HL-60 (cell line): ENCODE data around the gene C16orf95.

Experiments used
- DNase-seq, 2 experiments: peaks; one replicate each; pipeline ENCODE4 v3.0.0-alpha.2; 2010 to 2020; ENCODE audit warnings: low read depth in 1 of 2, low spot score in 1 of 2
- H3K27ac ChIP-seq: fragments of 250-450 bp; sonication (Bioruptor Pico); replicated peaks from 2 replicates; pipeline ENCODE4 v1.5.1; 2020; ENCODE audit warnings: mild to moderate bottlenecking, moderate library complexity
- H3K27me3 ChIP-seq: fragments of 250-450 bp; sonication (Bioruptor Pico); 2 replicates; pipeline ENCODE4 v1.5.1; 2021; ENCODE audit warnings: mild to moderate bottlenecking, moderate library complexity; ENCODE audit not compliant: insufficient read depth, poor library complexity, severe bottlenecking
- H3K4me3 ChIP-seq: replicated peaks from 2 replicates; pipeline ENCODE4 v1.5.1; 2011; ENCODE audit warnings: mild to moderate bottlenecking, control low read depth, low read length; ENCODE audit not compliant: insufficient read depth
- CTCF ChIP-seq: IDR thresholded peaks from one replicate; pipeline ENCODE4 v1.5.1; 2011; ENCODE audit warnings: low read length, control low read depth, inconsistent platforms; ENCODE audit not compliant: insufficient read depth
- GABPA ChIP-seq: IDR thresholded peaks from 2 replicates; pipeline ENCODE4 v1.6.1; 2012; ENCODE audit warnings: low read depth
- POLR2AphosphoS5 ChIP-seq: IDR thresholded peaks from 2 replicates; pipeline ENCODE4 v1.6.1; 2012; ENCODE audit warnings: low read depth
- REST ChIP-seq: IDR thresholded peaks from 2 replicates; pipeline ENCODE4 v1.6.1; 2012; ENCODE audit warnings: low read depth; ENCODE audit not compliant: insufficient replicate concordance
- SPI1 ChIP-seq: IDR thresholded peaks from 2 replicates; pipeline ENCODE4 v1.6.1; 2012; ENCODE audit warnings: low read depth, mild to moderate bottlenecking, borderline replicate concordance

Gene C16orf95

GRCh38 chr16:87332150-87332549 lies 15.0 kb upstream of the C16orf95 start:
- H3K27ac ChIP-seq: no peak overlapping the region
- TF ChIP-seq SPI1: no peak
- no peak for TF ChIP-seq CTCF
- TF ChIP-seq GABPA: no peak
- no peak for TF ChIP-seq POLR2AphosphoS5
- no peak for TF ChIP-seq REST

GRCh38 chr16:87331241-87331801 lies 14.1 kb upstream of the C16orf95 start:
- H3K4me3 ChIP-seq: no peak overlapping the region
- no peak for DNase-seq
- no peak for TF ChIP-seq GABPA
- TF ChIP-seq REST: no peak
- no peak for TF ChIP-seq CTCF

More at GRCh38 chr16:87332150-87332549, 15.0 kb upstream of the C16orf95 start:
- H3K27me3 ChIP-seq: no peaks in the 10 kb centered on the region
- no peak for DNase-seq
- H3K4me3 ChIP-seq: no peak overlapping the region

GRCh38 chr16:87330646-87331045 lies 13.5 kb upstream of the C16orf95 start:
- TF ChIP-seq CTCF (no peak), POLR2AphosphoS5 (no peak), REST (no peak), SPI1 (no peak), GABPA (no peak)
- H3K4me3 ChIP-seq: no peak overlapping the region
- no peak overlapping the region for H3K27ac ChIP-seq
- no peak for DNase-seq
- H3K27me3 ChIP-seq: no peaks in the 10 kb centered on the region

More at GRCh38 chr16:87331241-87331801, 14.1 kb upstream of the C16orf95 start:
- Histone ChIP-seq H3K27ac (no peak overlapping the region), H3K27me3 (no peaks in the 10 kb centered on the region)
